GM19193 (cell line): ENCODE results near the gene CTAG2.
"Not testable (repeated sequence)": the region's sequence is repeated elsewhere in the genome, so short reads cannot be mapped to it uniquely, and the experiment has no call there.

ENCODE experiments used
- POLR2A ChIP-seq: IDR thresholded peaks from 4 replicates; pipeline ENCODE4 v1.6.1; 2011; ENCODE audit not compliant: insufficient read depth, insufficient read length; ENCODE audit errors: extremely low read depth

The CTAG2 gene

GRCh38 chrX:154653413-154653812 is at the start of gene CTAG2:
CTAG2 (minus strand) TSS chrX:154653579; CDS start chrX:154653515, 64 bp downstream.
- not testable (repeated sequence) for TF ChIP-seq POLR2A

DNA sequence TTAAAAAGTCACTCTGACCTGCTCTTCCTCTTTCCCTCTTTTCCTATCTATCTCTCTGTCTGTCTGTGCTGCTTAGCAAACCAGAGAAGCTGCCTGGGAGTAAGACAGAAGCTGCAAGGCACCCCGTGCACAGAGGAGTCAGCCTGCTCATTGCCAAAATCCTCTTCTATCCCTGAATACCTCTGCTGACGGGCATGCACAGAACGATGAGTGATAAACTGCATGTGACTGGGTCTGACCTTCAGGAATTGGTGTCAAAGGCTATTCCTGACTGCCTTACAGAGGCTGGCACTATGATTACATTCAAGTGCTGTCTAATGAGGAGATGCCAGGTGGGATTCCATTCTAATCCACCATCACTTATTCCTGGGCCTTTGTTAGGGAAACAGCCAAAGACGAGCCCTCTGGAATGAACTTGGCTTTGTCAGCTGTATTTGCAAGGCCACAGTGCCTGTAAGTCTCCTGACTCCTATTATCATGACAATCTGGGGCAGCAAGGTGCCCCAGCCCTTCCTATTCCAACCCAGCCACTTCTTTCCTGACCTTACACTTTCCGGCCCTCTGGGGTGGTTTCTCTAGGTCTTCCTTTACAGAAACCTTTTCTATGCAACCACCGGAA is 45.4 kb upstream of the CTAG2 start:
- no peak for TF ChIP-seq POLR2A

DNA sequence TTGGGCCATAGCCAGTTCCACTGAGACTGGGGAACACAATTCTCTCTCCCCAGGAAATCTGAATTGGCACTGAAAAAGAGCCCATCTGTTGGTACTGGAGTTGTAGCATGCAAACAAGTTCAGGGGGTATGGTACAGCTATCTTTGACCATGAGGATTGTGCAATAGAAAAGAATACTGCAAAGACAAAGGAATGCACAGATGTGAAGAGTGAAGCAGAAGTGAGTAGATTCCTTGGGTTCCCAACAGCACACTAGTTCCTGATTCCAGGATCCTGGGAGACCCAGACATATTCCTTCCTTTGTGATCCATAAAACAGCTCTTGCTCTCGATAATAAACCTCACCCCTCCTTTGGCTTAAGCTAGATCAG is 43.3 kb upstream of the CTAG2 start:
- no peak for TF ChIP-seq POLR2A

DNA sequence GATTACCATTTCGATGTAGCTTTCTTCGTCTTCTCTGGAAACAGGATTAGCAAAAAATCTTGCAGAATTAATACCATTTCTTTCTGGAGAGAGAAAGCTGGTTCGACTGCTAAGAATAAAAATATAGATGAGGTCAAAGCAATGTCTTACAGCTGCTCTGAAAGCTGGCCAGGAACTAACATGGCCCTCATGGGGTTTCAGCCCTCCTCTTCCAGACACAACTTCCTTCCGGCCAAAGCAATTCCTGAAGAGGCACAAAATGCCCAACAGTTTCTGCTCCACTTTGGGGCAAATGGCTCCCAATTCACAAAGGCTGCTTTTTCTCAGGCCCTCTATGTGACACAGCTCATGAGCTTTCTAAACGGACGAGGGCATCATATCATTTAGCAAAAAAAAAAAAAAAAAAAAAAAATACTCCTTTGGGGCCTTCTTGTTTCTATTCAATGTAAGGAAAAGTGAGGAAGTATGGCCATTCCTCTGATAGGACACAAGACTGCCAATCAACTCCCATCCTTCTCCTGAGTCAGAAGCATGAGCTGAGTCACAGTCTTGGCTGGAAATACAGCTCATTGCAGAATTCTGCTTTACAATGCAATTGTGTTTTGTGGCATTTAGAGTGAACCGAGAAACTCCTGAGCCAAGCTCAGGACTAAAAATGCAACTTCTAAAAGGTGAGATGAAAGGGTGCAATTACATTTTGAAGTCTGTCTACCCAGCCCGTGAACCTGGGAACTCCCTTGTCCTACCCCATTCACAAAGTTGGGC is 42.7 kb upstream of the CTAG2 start:
- no peak for TF ChIP-seq POLR2A

GRCh38 chrX:154693394-154693793 is 40.0 kb upstream of the CTAG2 start:
- TF ChIP-seq POLR2A, result no peak

DNA sequence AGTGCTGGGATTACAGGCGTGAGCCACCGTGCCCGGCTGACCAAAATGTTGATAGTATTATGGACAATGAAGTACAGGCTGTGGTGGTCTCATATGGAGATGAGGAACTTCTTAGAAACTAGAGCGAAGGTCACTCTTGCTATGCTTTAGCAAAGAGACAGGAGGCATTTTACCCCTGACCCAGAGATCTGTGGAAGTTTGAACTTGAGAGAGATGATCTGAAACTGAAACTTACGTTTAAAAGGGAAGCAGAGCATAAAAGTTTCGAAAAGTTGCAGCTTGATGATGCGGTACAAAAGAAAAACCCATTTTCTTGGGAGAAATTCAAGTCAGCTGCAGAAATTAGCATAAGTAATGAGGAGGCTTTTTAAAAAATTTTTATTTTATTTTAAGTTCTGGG is 8.5 kb upstream of the CTAG2 start:
- TF ChIP-seq POLR2A, result no peak

- TF ChIP-seq POLR2A, result no peak
These were observed 7.8 kb upstream of the CTAG2 start for GRCh38 chrX:154661170-154661569.

DNA sequence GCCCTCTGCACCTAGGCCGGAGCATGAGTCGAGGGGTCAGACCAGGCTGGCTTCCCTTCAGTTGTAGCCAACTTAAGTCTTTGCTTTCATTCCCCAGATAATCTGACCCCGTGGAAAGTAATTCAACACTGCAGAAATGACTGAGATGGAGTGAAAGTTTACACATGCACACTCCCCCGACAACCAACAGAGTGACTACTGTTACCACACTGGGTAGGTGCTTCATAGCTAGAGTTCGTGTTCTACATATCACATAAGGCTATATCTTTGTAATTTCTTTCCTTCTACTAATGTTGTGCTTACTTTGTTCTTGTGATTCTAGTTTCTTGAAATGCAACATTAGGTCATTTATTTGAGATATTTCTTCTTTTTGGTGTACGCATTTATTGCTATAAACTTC is 7.2 kb upstream of the CTAG2 start:
- no peak for TF ChIP-seq POLR2A

DNA sequence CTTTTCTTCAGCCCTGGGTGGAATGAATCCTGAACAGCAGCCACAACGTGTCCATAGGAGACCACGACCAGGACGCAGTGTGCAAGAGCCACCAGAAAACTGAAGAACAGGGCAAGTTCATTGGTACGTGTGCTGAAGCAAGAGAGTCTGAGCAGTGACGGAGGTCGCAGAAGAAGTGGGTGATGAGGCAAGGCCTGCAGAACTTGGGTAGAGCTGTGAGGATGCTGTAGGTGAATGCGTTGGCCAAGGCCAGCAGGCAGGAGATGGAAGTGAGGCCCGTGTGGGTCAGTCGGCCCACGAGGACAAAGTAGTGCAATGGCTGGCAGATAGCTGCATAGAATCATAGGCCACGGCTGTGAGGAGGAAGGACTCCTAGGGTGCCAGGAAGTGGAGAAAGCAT is 5.6 kb upstream of the CTAG2 start:
- TF ChIP-seq POLR2A, result no peak

DNA sequence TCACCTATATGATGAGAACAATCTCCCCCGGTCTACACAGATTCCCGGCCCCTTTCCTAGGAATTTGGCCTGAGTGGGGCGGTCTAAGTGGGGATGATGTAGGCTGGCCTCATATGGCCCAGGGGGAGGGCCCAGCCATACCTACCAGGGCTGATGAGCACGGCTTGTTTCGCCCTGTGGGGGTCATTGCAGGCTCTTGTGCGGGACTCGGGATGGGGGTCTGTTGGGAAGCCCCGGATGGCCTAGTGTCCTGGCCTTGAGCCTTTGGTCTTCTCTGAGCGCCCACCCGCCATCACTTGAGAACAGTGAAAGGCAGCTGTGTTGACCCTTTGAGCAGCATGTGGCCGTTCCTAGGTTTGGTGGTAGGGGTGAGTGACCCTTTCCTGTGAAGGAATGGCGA is 4.8 kb upstream of the CTAG2 start:
- TF ChIP-seq POLR2A, result no peak

DNA sequence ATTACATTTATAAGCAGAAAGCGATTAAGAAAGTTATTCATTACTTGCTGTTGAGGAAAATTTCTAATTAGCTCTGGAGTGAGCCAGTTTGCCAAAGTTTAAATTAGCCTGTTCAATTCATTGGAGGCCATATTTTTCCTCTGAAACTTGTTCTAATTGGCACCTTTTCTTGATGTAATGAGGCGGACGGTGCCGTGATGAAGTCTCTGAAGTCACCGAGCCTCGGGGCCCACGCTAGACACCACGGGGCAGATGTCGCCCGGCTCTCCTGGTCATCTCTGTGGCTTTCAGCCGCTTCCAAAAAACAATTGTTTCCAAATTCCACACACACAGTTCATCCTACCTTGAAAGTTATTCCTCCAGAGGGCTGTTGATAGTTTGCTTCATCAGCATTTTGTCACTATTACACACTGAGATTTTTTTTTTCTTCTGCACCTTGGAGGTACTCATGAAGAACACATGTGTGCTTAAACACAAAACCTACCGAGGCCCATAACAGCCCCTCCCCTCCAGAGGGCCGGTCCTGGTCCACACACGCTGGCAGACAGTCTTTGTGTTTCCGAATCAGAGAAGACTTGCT is 3.9 kb upstream of the CTAG2 start:
- TF ChIP-seq POLR2A, result no peak

DNA sequence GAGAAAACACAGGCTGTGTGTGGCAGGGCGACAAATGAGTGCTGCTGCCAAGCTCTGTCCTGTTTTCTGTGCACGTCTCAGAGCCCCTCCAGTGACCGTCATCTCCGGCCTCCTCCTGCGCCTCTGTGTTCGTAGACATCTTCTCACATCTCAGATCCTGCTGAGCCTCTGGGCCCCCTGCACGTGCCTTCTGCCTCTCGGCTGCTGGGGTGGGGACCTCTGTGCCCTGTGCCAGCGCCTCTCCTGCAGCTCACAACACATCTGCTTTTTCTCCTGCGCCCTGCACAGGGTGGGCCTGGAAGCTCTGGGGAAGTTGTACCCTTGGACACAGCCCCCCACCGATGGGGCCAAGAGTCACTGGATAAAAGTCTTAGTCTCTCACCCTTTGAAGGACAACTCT is 2.4 kb upstream of the CTAG2 start:
- no peak for TF ChIP-seq POLR2A

DNA sequence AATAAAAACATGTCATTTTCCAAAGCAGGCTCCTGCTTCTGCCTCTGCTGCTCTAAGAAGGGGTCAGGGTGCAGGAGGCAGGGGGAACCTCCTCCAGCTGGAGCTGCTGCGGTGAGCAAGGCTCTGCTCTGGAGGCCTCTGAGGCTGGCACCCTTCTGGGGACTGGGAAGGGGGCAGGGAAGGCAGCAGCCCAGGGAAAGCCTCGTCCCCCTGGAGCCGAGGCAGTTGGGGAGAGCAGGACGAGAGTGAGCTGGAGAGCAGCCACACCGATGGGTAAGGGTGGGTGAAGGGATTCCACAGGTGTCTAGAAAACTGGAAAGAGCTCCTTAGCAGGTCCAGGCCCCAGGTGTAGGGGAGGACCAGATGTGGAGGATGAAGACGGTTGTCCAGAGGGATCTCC is 2.0 kb upstream of the CTAG2 start:
- TF ChIP-seq POLR2A, result no peak

- TF ChIP-seq POLR2A, result no peak
These were observed 1.5 kb upstream of the CTAG2 start for GRCh38 chrX:154654925-154655324.

DNA sequence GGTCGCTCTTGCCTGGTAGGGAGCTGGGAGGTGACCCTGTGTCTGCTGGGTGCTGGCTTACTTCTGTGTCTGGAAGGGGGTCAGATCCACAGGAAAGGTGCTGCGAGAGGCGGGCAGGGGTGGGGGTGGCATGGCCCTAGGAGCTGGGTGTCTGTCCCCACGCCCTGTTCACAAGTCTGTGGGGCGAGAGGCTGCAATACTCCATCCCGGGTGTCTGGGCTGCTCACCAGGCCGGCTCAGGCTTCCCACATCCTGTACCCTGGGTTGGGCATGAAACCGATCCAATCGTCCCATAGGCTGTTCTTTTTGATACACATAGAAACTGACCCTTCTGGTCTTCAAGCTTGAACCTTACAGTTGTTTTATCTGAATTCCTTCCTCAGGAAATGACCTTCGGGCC is 993 bp upstream of the CTAG2 start:
- no peak for TF ChIP-seq POLR2A

DNA sequence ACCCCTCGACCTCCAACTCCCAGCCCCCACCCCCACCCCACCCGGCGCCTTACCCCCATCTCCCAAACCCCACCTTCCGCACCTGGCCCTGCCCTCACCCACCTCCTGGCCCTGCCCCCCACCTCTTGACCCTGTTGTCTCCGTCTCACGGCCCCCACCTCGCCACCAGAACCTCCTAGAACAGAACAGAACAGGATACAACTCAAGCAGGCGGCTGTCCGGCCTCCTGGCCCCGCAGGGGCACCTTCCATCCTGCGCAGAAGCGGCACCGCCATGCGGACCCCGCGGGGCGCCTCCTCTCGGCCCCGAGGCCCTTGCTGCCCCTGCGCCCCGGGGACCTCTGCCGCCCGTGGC is 354 bp downstream of the CTAG2 start:
- TF ChIP-seq POLR2A, result no peak
